ENCODE data around the gene GAA. TPM values are rescaled to one million over a fixed set of nuclear protein-coding genes. Genes with fewer than 3 reads are reported as not detected.

Gene GAA
- total RNA-seq, 1 donor from 2014 or later = 40.7 TPM

- DNase-seq (ENCODE audit: extremely low spot score, unreplicated experiment) = no peak
- Mint-ChIP-seq H3K27ac (peak overlapping the region; percentile 25), H3K27me3 (no peaks in the 10 kb centered on the region), H3K36me3 (no peaks in the 10 kb centered on the region), H3K4me3 (peak overlapping the region; percentile 95), H3K9me3 (no peaks in the 10 kb centered on the region), H3K4me1 (ENCODE audit: unreplicated experiment) (peaks cover 27% of the 10 kb centered on the region)
- no peak for TF ChIP-seq CTCF (conservative IDR thresholded peaks at IDR 0.05)
Measured at GRCh38 chr17:80102664-80103448, 1.5 kb downstream of the GAA start.

GRCh38 chr17:80103449-80104085, 2.2 kb downstream of the GAA start:
- Mint-ChIP-seq H3K4me3 (peak overlapping the region; percentile 77), H3K27ac (peak overlapping the region; percentile 25), H3K4me1 (ENCODE audit: unreplicated experiment) (peaks cover 27% of the 10 kb centered on the region), H3K9me3 (no peaks in the 10 kb centered on the region), H3K36me3 (no peaks in the 10 kb centered on the region), H3K27me3 (no peaks in the 10 kb centered on the region)
- no peak for DNase-seq (ENCODE audit: extremely low spot score, unreplicated experiment)
- TF ChIP-seq CTCF (conservative IDR thresholded peaks at IDR 0.05) = no peak

GRCh38 chr17:80104321-80104955, 3.1 kb downstream of the GAA start:
- no peak for DNase-seq (ENCODE audit: extremely low spot score, unreplicated experiment)
- H3K4me1 Mint-ChIP-seq (ENCODE audit: unreplicated experiment) = peaks cover 27% of the 10 kb centered on the region
- H3K27ac Mint-ChIP-seq = no peak overlapping the region
- peak overlapping the region; percentile 58 for H3K4me3 Mint-ChIP-seq
- no peaks in the 10 kb centered on the region for H3K36me3 Mint-ChIP-seq
- no peak for TF ChIP-seq CTCF (conservative IDR thresholded peaks at IDR 0.05)
- no peaks in the 10 kb centered on the region for H3K27me3 Mint-ChIP-seq
- H3K9me3 Mint-ChIP-seq = no peaks in the 10 kb centered on the region

GRCh38 chr17:80104956-80105375, 3.6 kb downstream of the GAA start:
- TF ChIP-seq CTCF (conservative IDR thresholded peaks at IDR 0.05) = no peak
- Mint-ChIP-seq H3K4me1 (ENCODE audit: unreplicated experiment) (peaks cover 27% of the 10 kb centered on the region), H3K36me3 (no peaks in the 10 kb centered on the region), H3K4me3 (no peak overlapping the region), H3K9me3 (no peaks in the 10 kb centered on the region), H3K27ac (no peak overlapping the region), H3K27me3 (no peaks in the 10 kb centered on the region)
- DNase-seq (ENCODE audit: extremely low spot score, unreplicated experiment) = no peak

- no peak for DNase-seq (ENCODE audit: extremely low spot score, unreplicated experiment)
- H3K27ac Mint-ChIP-seq = no peak overlapping the region
- no peak overlapping the region for H3K4me3 Mint-ChIP-seq
- H3K9me3 Mint-ChIP-seq = no peaks in the 10 kb centered on the region
- no peaks in the 10 kb centered on the region for H3K27me3 Mint-ChIP-seq
- TF ChIP-seq CTCF (conservative IDR thresholded peaks at IDR 0.05) = no peak
- peaks cover 25% of the 10 kb centered on the region for H3K4me1 Mint-ChIP-seq (ENCODE audit: unreplicated experiment)
- H3K36me3 Mint-ChIP-seq = no peaks in the 10 kb centered on the region
Measured at GRCh38 chr17:80105762-80106161, 4.4 kb downstream of the GAA start.

Measured in type B pancreatic cell (in vitro differentiated cells).